ENCODE data around the gene RAD51AP2. TPM values are rescaled to one million over a fixed set of nuclear protein-coding genes. Genes with fewer than 3 reads are reported as not detected.
"Not testable (repeated sequence)": the region's sequence is repeated elsewhere in the genome, so short reads cannot be mapped to it uniquely, and the experiment has no call there.

Gene RAD51AP2
- total and polyA plus RNA-seq, 7 experiments from 2014 or later = not detected

- no peaks in the 10 kb centered on the region for H3K36me3 ChIP-seq (ENCODE audit: control insufficient read depth in 2 of 3, insufficient read depth in 3 of 3, low read length in 3 of 3)
- Mint-ChIP-seq H3K27ac (no peak overlapping the region), H3K36me3 (no peaks in the 10 kb centered on the region), H3K9me3 (peaks cover 0 to 6% (median 0%) of the 10 kb centered on the region in 11 donors), H3K4me3 (no peak overlapping the region), H3K4me1 (no peaks in the 10 kb centered on the region), H3K27me3 (no peaks in the 10 kb centered on the region)
- intact Hi-C loops (cut with micrococcal nuclease) = no loop called here
- H3K9me3 ChIP-seq (ENCODE audit: control insufficient read depth in 2 of 3, low read length in 3 of 3) = no peaks in the 10 kb centered on the region
- no peak for DNase-seq
- H3K27ac ChIP-seq (ENCODE audit: low read depth, low read length) = no peak overlapping the region
- no peaks in the 10 kb centered on the region for H3K27me3 ChIP-seq (ENCODE audit: control insufficient read depth in 2 of 2, insufficient read depth in 2 of 2, low read length in 2 of 2)
- POLR2A ChIA-PET = no interaction called here
- H3K4me1 ChIP-seq (ENCODE audit: control insufficient read depth in 2 of 2, insufficient read depth in 2 of 2, low read length in 2 of 2) = no peaks in the 10 kb centered on the region
- CTCF ChIA-PET = no interaction called here
- no peak for ATAC-seq
- no peak overlapping the region for H3K4me3 ChIP-seq (ENCODE audit: low read length)
Observed at GRCh38 chr2:17495590-17495989, 22.6 kb downstream of the RAD51AP2 start.

- ATAC-seq, POLR2A ChIA-PET, H3K4me1 Mint-ChIP-seq: not testable (repeated sequence)
Observed at GRCh38 chr2:17490165-17490564, 28.1 kb downstream of the RAD51AP2 start.

GRCh38 chr2:17488610-17489009, 29.6 kb downstream of the RAD51AP2 start:
- H3K4me1 ChIP-seq (ENCODE audit: control insufficient read depth in 2 of 2, insufficient read depth in 2 of 2, low read length in 2 of 2); H3K27me3 ChIP-seq (ENCODE audit: control insufficient read depth in 2 of 2, insufficient read depth in 2 of 2, low read length in 2 of 2); H3K4me1 Mint-ChIP-seq; POLR2A ChIA-PET; H3K36me3 Mint-ChIP-seq; H3K4me3 Mint-ChIP-seq; H3K27ac Mint-ChIP-seq; intact Hi-C loops (cut with micrococcal nuclease); H3K27ac ChIP-seq (ENCODE audit: low read depth, low read length); H3K9me3 ChIP-seq (ENCODE audit: control insufficient read depth in 2 of 3, low read length in 3 of 3); H3K9me3 Mint-ChIP-seq; ATAC-seq; H3K36me3 ChIP-seq (ENCODE audit: control insufficient read depth in 2 of 3, insufficient read depth in 3 of 3, low read length in 3 of 3); CTCF ChIA-PET; DNase-seq; H3K27me3 Mint-ChIP-seq; H3K4me3 ChIP-seq (ENCODE audit: low read length): not testable (repeated sequence)

More at GRCh38 chr2:17490165-17490564, 28.1 kb downstream of the RAD51AP2 start:
- H3K27ac ChIP-seq (ENCODE audit: low read depth, low read length); intact Hi-C loops (cut with micrococcal nuclease); H3K27me3 Mint-ChIP-seq; CTCF ChIA-PET; H3K4me3 ChIP-seq (ENCODE audit: low read length); H3K27ac Mint-ChIP-seq; H3K4me1 ChIP-seq (ENCODE audit: control insufficient read depth in 2 of 2, insufficient read depth in 2 of 2, low read length in 2 of 2); H3K27me3 ChIP-seq (ENCODE audit: control insufficient read depth in 2 of 2, insufficient read depth in 2 of 2, low read length in 2 of 2); H3K9me3 ChIP-seq (ENCODE audit: control insufficient read depth in 2 of 3, low read length in 3 of 3); H3K9me3 Mint-ChIP-seq; H3K36me3 Mint-ChIP-seq; DNase-seq; H3K36me3 ChIP-seq (ENCODE audit: control insufficient read depth in 2 of 3, insufficient read depth in 3 of 3, low read length in 3 of 3); H3K4me3 Mint-ChIP-seq: not testable (repeated sequence)

- Histone ChIP-seq H3K27ac (ENCODE audit: low read depth, low read length) (no peak overlapping the region), H3K36me3 (ENCODE audit: control insufficient read depth in 2 of 3, insufficient read depth in 3 of 3, low read length in 3 of 3) (no peaks in the 10 kb centered on the region), H3K4me3 (ENCODE audit: low read length) (no peak overlapping the region), H3K27me3 (ENCODE audit: control insufficient read depth in 2 of 2, insufficient read depth in 2 of 2, low read length in 2 of 2) (no peaks in the 10 kb centered on the region), H3K9me3 (ENCODE audit: control insufficient read depth in 2 of 3, low read length in 3 of 3) (no peaks in the 10 kb centered on the region), H3K4me1 (ENCODE audit: control insufficient read depth in 2 of 2, insufficient read depth in 2 of 2, low read length in 2 of 2) (no peaks in the 10 kb centered on the region)
- Mint-ChIP-seq H3K9me3 (peaks cover 0 to 13% (median 0%) of the 10 kb centered on the region in 11 donors), H3K4me3 (no peak overlapping the region), H3K27ac (no peak overlapping the region), H3K4me1 (no peaks in the 10 kb centered on the region), H3K36me3 (no peaks in the 10 kb centered on the region), H3K27me3 (no peaks in the 10 kb centered on the region)
- ATAC-seq (no peak), DNase-seq (no peak)
- POLR2A ChIA-PET = no interaction called here
- CTCF ChIA-PET = no interaction called here
- intact Hi-C loops (cut with micrococcal nuclease) = no loop called here
Observed at GRCh38 chr2:17483496-17483895, 34.7 kb downstream of the RAD51AP2 start.

GRCh38 chr2:17482651-17483050, 35.6 kb downstream of the RAD51AP2 start:
- ATAC-seq (no peak), DNase-seq (no peak)
- ChIA-PET CTCF (no interaction called here), POLR2A (no interaction called here)
- intact Hi-C loops (cut with micrococcal nuclease) = no loop called here
- Mint-ChIP-seq H3K4me1 (no peaks in the 10 kb centered on the region), H3K36me3 (no peaks in the 10 kb centered on the region), H3K27ac (no peak overlapping the region), H3K9me3 (peaks cover 0 to 13% (median 0%) of the 10 kb centered on the region in 11 donors), H3K27me3 (no peaks in the 10 kb centered on the region), H3K4me3 (no peak overlapping the region)
- Histone ChIP-seq H3K36me3 (ENCODE audit: control insufficient read depth in 2 of 3, insufficient read depth in 3 of 3, low read length in 3 of 3) (no peaks in the 10 kb centered on the region), H3K9me3 (ENCODE audit: control insufficient read depth in 2 of 3, low read length in 3 of 3) (no peaks in the 10 kb centered on the region), H3K27ac (ENCODE audit: low read depth, low read length) (no peak overlapping the region), H3K4me3 (ENCODE audit: low read length) (no peak overlapping the region), H3K4me1 (ENCODE audit: control insufficient read depth in 2 of 2, insufficient read depth in 2 of 2, low read length in 2 of 2) (no peaks in the 10 kb centered on the region), H3K27me3 (ENCODE audit: control insufficient read depth in 2 of 2, insufficient read depth in 2 of 2, low read length in 2 of 2) (no peaks in the 10 kb centered on the region)

GRCh38 chr2:17479875-17480274, 38.4 kb downstream of the RAD51AP2 start:
- no peak overlapping the region for H3K4me3 ChIP-seq (ENCODE audit: low read length)
- H3K4me1 ChIP-seq (ENCODE audit: control insufficient read depth in 2 of 2, insufficient read depth in 2 of 2, low read length in 2 of 2) = no peaks in the 10 kb centered on the region
- DNase-seq = no peak
- no peaks in the 10 kb centered on the region for H3K36me3 ChIP-seq (ENCODE audit: control insufficient read depth in 2 of 3, insufficient read depth in 3 of 3, low read length in 3 of 3)
- ATAC-seq = no peak
- Mint-ChIP-seq H3K9me3 (peaks cover 0 to 13% (median 4%) of the 10 kb centered on the region in 11 donors), H3K27me3 (peaks cover 0 to 4% (median 0%) of the 10 kb centered on the region in 5 donors), H3K4me3 (no peak overlapping the region), H3K27ac (no peak overlapping the region), H3K36me3 (no peaks in the 10 kb centered on the region), H3K4me1 (no peaks in the 10 kb centered on the region)
- H3K27me3 ChIP-seq (ENCODE audit: control insufficient read depth in 2 of 2, insufficient read depth in 2 of 2, low read length in 2 of 2) = no peaks in the 10 kb centered on the region
- intact Hi-C loops (cut with micrococcal nuclease) = no loop called here
- CTCF ChIA-PET = no interaction called here
- H3K27ac ChIP-seq (ENCODE audit: low read depth, low read length) = no peak overlapping the region
- H3K9me3 ChIP-seq (ENCODE audit: control insufficient read depth in 2 of 3, low read length in 3 of 3) = no peaks in the 10 kb centered on the region
- POLR2A ChIA-PET = no interaction called here

GRCh38 chr2:17476830-17477229, 41.4 kb downstream of the RAD51AP2 start:
- Histone ChIP-seq H3K4me3 (ENCODE audit: low read length) (no peak overlapping the region), H3K4me1 (ENCODE audit: control insufficient read depth in 2 of 2, insufficient read depth in 2 of 2, low read length in 2 of 2) (no peaks in the 10 kb centered on the region), H3K9me3 (ENCODE audit: control insufficient read depth in 2 of 3, low read length in 3 of 3) (no peaks in the 10 kb centered on the region), H3K36me3 (ENCODE audit: control insufficient read depth in 2 of 3, insufficient read depth in 3 of 3, low read length in 3 of 3) (no peaks in the 10 kb centered on the region), H3K27ac (ENCODE audit: low read depth, low read length) (no peak overlapping the region), H3K27me3 (ENCODE audit: control insufficient read depth in 2 of 2, insufficient read depth in 2 of 2, low read length in 2 of 2) (no peaks in the 10 kb centered on the region)
- Mint-ChIP-seq H3K36me3 (no peaks in the 10 kb centered on the region), H3K4me1 (no peaks in the 10 kb centered on the region), H3K4me3 (no peak overlapping the region), H3K9me3 (peaks cover 0 to 10% (median 5%) of the 10 kb centered on the region in 11 donors), H3K27ac (no peak overlapping the region), H3K27me3 (peaks cover 0 to 4% (median 0%) of the 10 kb centered on the region in 5 donors)
- ChIA-PET POLR2A (no interaction called here), CTCF (no interaction called here)
- DNase-seq = no peak
- ATAC-seq = no peak
- intact Hi-C loops (cut with micrococcal nuclease) = no loop called here

All from naive thymus-derived CD4-positive, alpha-beta T cell (primary cell).